Gastrocnemius medialis (tissue), 4 donors: ENCODE data around the gene RALGAPA2. TPM values are rescaled to one million over a fixed set of nuclear protein-coding genes. Genes with fewer than 3 reads are reported as not detected.

Experiments
- ATAC-seq, 2 donors: fragments of 150-250 bp; one replicate each; pipeline ENCODE4 v1.9.1; 2016
- DNase-seq, 2 donors: peaks; one replicate each; pipeline ENCODE4 v3.0.0-alpha.2; 2019
- H3K27ac ChIP-seq, 4 donors: fragments of 200-600 bp; sonication (generic); 1 replicate in 1 of 4; 2 replicates in 3 of 4; pipeline ENCODE4 v1.5.1; 2016 to 2018; ENCODE audit warnings: mild to moderate bottlenecking in 2 of 4, moderate library complexity in 1 of 4
- H3K27me3 ChIP-seq, 3 donors: fragments of 200-600 bp; sonication (generic) in 2 of 3; 1 replicate in 1 of 3; 2 replicates in 2 of 3; pipeline versions ENCODE4 v1.5.1 to v1.6.0; 2016 to 2019; ENCODE audit warnings: mild to moderate bottlenecking in 1 of 3, moderate library complexity in 1 of 3
- H3K36me3 ChIP-seq, 2 donors: fragments of 200-600 bp; sonication (generic) in 1 of 2; one replicate each; pipeline ENCODE4 v1.5.1; 2017 to 2018
- H3K4me1 ChIP-seq, 2 donors: fragments of 200-600 bp; sonication (generic) in 1 of 2; one replicate each; pipeline ENCODE4 v1.5.1; 2016 to 2017; ENCODE audit warnings: mild to moderate bottlenecking in 2 of 2
- H3K4me3 ChIP-seq, 4 donors: fragments of 200-600 bp; sonication (generic) in 3 of 4; 1 replicate in 1 of 4; 2 replicates in 3 of 4; pipeline ENCODE4 v1.5.1; 2016 to 2019; ENCODE audit warnings: mild to moderate bottlenecking in 2 of 4
- H3K9me3 ChIP-seq, 3 donors: fragments of 200-600 bp; sonication (generic) in 2 of 3; 1 replicate in 1 of 3; 2 replicates in 2 of 3; pipeline ENCODE4 v1.5.1; 2016 to 2019
- CTCF ChIP-seq, 5 experiments: fragments of 450-650 bp in 3 of 5; fragments of 200-600 bp in 2 of 5; sonication (generic) in 2 of 5; IDR thresholded peaks in 4 of 5; conservative IDR thresholded peaks in 1 of 5; 1 replicate in 4 of 5; 2 replicates in 1 of 5; pipeline ENCODE4 v1.5.1; 2016 to 2019; ENCODE audit warnings: antibody characterized with exemption in 5 of 5, mild to moderate bottlenecking in 3 of 5, moderate library complexity in 3 of 5
- POLR2A ChIP-seq, 2 donors: fragments of 450-650 bp; IDR thresholded peaks; one replicate each; pipeline ENCODE4 v1.6.1; 2017; ENCODE audit warnings: antibody characterized with exemption in 2 of 2, mild to moderate bottlenecking in 2 of 2, moderate library complexity in 2 of 2
- in situ Hi-C, 4 donors: fragments of 200-750 bp; cut with MboI; loops; one replicate each; pipeline versions ENCODE4 v1.15.0 to v1.8.0; 2017; ENCODE audit warnings: low sequenced_read_pairs in 4 of 4
- intact Hi-C: fragments of 100-400 bp; cut with DNase I; formaldehyde crosslinking; loops from one replicate; pipeline ENCODE4 v1.15.1; 2023; ENCODE audit warnings: low total_unique reads
- total RNA-seq, 4 donors: library from RNA; depleted of rRNA; stranded (reverse); fragments of >200 nt; gene quantifications; one replicate each; pipeline versions ENCODE4 v1.1.0 to v1.2.3, GENCODE V29; 2016

RALGAPA2 gene
- total RNA-seq, 4 donors from 2014 or later = 43.2 to 56.9 (median 52.0) TPM

GRCh38 chr20:20457392-20458126 lies 254.9 kb downstream of the RALGAPA2 start:
- H3K9me3 ChIP-seq = no peaks in the 10 kb centered on the region
- no peak overlapping the region for H3K27ac ChIP-seq
- no peak overlapping the region for H3K4me3 ChIP-seq
- ATAC-seq (no peak), DNase-seq (no peak)
- in situ Hi-C loops = no loop called here
- TF ChIP-seq CTCF (IDR thresholded peaks at IDR 0.05 in 4 of 5, conservative IDR thresholded peaks at IDR 0.05 in 1 of 5) = no peak
- TF ChIP-seq POLR2A (IDR thresholded peaks at IDR 0.05) = no peak
- H3K4me1 ChIP-seq = peaks cover 6 to 7% of the 10 kb centered on the region in 2 donors
- H3K36me3 ChIP-seq = peaks cover 0 to 16% of the 10 kb centered on the region in 2 donors
- intact Hi-C loops = no loop called here
- H3K27me3 ChIP-seq = no peaks in the 10 kb centered on the region

- no peak for DNase-seq
- peaks cover 0 to 16% of the 10 kb centered on the region in 2 donors for H3K36me3 ChIP-seq
- intact Hi-C loops = no loop called here
- TF ChIP-seq CTCF (IDR thresholded peaks at IDR 0.05 in 4 of 5, conservative IDR thresholded peaks at IDR 0.05 in 1 of 5) = no peak
- no peaks in the 10 kb centered on the region for H3K27me3 ChIP-seq
- H3K4me3 ChIP-seq = no peak overlapping the region
- in situ Hi-C loops = no loop called here
- H3K9me3 ChIP-seq = no peaks in the 10 kb centered on the region
- H3K27ac ChIP-seq = no peak overlapping the region
- peaks cover 11 to 14% of the 10 kb centered on the region in 2 donors for H3K4me1 ChIP-seq
- no peak for ATAC-seq
Measured at GRCh38 chr20:20456741-20457140, 255.7 kb downstream of the RALGAPA2 start.

GRCh38 chr20:20455926-20456325 lies 256.5 kb downstream of the RALGAPA2 start:
- TF ChIP-seq CTCF (IDR thresholded peaks at IDR 0.05 in 4 of 5, conservative IDR thresholded peaks at IDR 0.05 in 1 of 5) (no peak), POLR2A (IDR thresholded peaks at IDR 0.05) (no peak)
- in situ Hi-C loops (no loop called here), intact Hi-C loops (no loop called here)
- Histone ChIP-seq H3K4me3 (no peak overlapping the region), H3K27ac (peak overlapping the region in 1 of 4 donors; percentile 8), H3K4me1 (peaks cover 17 to 22% of the 10 kb centered on the region in 2 donors), H3K27me3 (no peaks in the 10 kb centered on the region), H3K36me3 (peaks cover 0 to 16% of the 10 kb centered on the region in 2 donors), H3K9me3 (no peaks in the 10 kb centered on the region)
- DNase-seq (no peak), ATAC-seq (no peak)

GRCh38 chr20:20454850-20455627 lies 257.4 kb downstream of the RALGAPA2 start:
- in situ Hi-C loops = no loop called here
- peaks cover 23 to 28% of the 10 kb centered on the region in 2 donors for H3K4me1 ChIP-seq
- no peaks in the 10 kb centered on the region for H3K9me3 ChIP-seq
- intact Hi-C loops = no loop called here
- TF ChIP-seq POLR2A (IDR thresholded peaks at IDR 0.05) = no peak
- no peak for TF ChIP-seq CTCF (IDR thresholded peaks at IDR 0.05 in 4 of 5, conservative IDR thresholded peaks at IDR 0.05 in 1 of 5)
- H3K4me3 ChIP-seq = no peak overlapping the region
- ATAC-seq = peak in 1 of 2 donors; percentile 20
- DNase-seq = no peak
- peaks cover 0 to 16% of the 10 kb centered on the region in 2 donors for H3K36me3 ChIP-seq
- no peak overlapping the region for H3K27ac ChIP-seq
- no peaks in the 10 kb centered on the region for H3K27me3 ChIP-seq
